ENCODE measurements around the gene GLA.

The GLA gene

GRCh38 chrX:101390664-101391525 is 16.8 kb downstream of the GLA start, which contains the start of gene RPL36A:
Gene RPL36A (plus strand): TSS chrX:101391011. CDS start chrX:101391044, 33 bp downstream.
- peak within 1 kb of the TSS; percentile 83 for H3K4me3 ChIP-seq (ENCODE audit: low read length)
- DNase-seq (ENCODE audit: low read depth), result peak; percentile 63
- TF ChIP-seq CTCF (conservative IDR thresholded peaks at IDR 0.05; ENCODE audit: low read depth, low read length), result peak; percentile 73

GRCh38 chrX:101388604-101389003 is 19.1 kb downstream of the GLA start:
- no peak for DNase-seq (ENCODE audit: low read depth)
- no peak for TF ChIP-seq CTCF (conservative IDR thresholded peaks at IDR 0.05; ENCODE audit: low read depth, low read length)
- H3K4me3 ChIP-seq (ENCODE audit: low read length), result no peak overlapping the region

- no peak for DNase-seq (ENCODE audit: low read depth)
- no peak for TF ChIP-seq CTCF (conservative IDR thresholded peaks at IDR 0.05; ENCODE audit: low read depth, low read length)
- no peak overlapping the region for H3K4me3 ChIP-seq (ENCODE audit: low read length)
These were observed 21.2 kb downstream of the GLA start for GRCh38 chrX:101386542-101386885.

- TF ChIP-seq CTCF (conservative IDR thresholded peaks at IDR 0.05; ENCODE audit: low read depth, low read length), result no peak
- H3K4me3 ChIP-seq (ENCODE audit: low read length), result no peak within 1 kb of the TSS
These were observed 21.8 kb downstream of the GLA start, which contains the start of gene BTK for GRCh38 chrX:101385795-101386541. Gene BTK (minus strand): TSS chrX:101386191. CDS start chrX:101375284, 10,907 bp downstream.

GRCh38 chrX:101385026-101385684 is 22.6 kb downstream of the GLA start:
- no peak for DNase-seq (ENCODE audit: low read depth)
- H3K4me3 ChIP-seq (ENCODE audit: low read length), result no peak overlapping the region
- no peak for TF ChIP-seq CTCF (conservative IDR thresholded peaks at IDR 0.05; ENCODE audit: low read depth, low read length)

More at GRCh38 chrX:101385795-101386541, 21.8 kb downstream of the GLA start, which contains the start of gene BTK:
- DNase-seq (ENCODE audit: low read depth), result no peak

- no peak for DNase-seq (ENCODE audit: low read depth)
- H3K4me3 ChIP-seq (ENCODE audit: low read length), result no peak overlapping the region
- TF ChIP-seq CTCF (conservative IDR thresholded peaks at IDR 0.05; ENCODE audit: low read depth, low read length), result no peak
These were observed 24.0 kb downstream of the GLA start for GRCh38 chrX:101383679-101384205.

Data from retinal pigment epithelial cell (primary cell).